Keratinocyte (primary cell): ENCODE results near the gene MAT1A.

ENCODE experiments used
- EZH2 ChIP-seq: IDR thresholded peaks from one replicate; pipeline ENCODE4 v1.6.1; 2012; ENCODE audit warnings: inconsistent platforms, mild to moderate bottlenecking, low read length, moderate library complexity
- TF ChIP-seq, protein P1 (sequence below), 3 experiments: IDR thresholded peaks in 1 of 3; conservative IDR thresholded peaks in 1 of 3; optimal IDR thresholded peaks in 1 of 3; 2 replicates in 2 of 3; 3 replicates in 1 of 3; pipeline versions ENCODE3 to v1.5.1; 2011; ENCODE audit warnings: low read length in 3 of 3, mild to moderate bottlenecking in 3 of 3, moderate library complexity in 2 of 3, control low read depth in 1 of 3, inconsistent platforms in 1 of 3; ENCODE audit not compliant: insufficient read depth in 2 of 3; ENCODE audit errors: extremely low read depth in 1 of 3

DNA sequence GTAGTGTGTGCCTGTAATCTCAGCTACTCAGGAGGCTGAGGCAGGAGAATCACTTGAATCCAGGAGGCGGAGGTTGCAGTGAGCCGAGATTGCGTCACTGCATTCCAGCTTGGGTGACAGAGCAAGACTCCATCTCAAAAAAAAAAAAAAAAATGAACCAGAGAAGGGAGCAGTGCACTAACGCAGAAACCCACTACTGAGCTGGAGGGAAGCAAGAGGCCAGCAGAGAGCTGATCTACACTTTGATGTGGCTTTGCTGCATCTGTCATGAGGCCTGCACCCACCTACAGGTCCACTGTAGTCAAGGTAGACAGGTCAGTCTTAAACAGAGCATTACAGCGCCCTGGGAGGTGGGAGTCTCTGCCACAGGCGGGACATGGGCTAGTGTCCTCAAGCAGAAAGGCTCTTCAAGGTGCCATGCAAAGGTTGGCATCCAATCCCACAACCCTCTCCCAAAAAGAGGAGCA lies 30.0 kb downstream of the MAT1A start:
- TF ChIP-seq, protein P1, sequence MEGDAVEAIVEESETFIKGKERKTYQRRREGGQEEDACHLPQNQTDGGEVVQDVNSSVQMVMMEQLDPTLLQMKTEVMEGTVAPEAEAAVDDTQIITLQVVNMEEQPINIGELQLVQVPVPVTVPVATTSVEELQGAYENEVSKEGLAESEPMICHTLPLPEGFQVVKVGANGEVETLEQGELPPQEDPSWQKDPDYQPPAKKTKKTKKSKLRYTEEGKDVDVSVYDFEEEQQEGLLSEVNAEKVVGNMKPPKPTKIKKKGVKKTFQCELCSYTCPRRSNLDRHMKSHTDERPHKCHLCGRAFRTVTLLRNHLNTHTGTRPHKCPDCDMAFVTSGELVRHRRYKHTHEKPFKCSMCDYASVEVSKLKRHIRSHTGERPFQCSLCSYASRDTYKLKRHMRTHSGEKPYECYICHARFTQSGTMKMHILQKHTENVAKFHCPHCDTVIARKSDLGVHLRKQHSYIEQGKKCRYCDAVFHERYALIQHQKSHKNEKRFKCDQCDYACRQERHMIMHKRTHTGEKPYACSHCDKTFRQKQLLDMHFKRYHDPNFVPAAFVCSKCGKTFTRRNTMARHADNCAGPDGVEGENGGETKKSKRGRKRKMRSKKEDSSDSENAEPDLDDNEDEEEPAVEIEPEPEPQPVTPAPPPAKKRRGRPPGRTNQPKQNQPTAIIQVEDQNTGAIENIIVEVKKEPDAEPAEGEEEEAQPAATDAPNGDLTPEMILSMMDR (optimal IDR thresholded peaks at IDR 0.05 in 1 of 3, IDR thresholded peaks at IDR 0.05 in 1 of 3, conservative IDR thresholded peaks at IDR 0.05 in 1 of 3; ENCODE audit: extremely low read depth in 1 of 3, insufficient read depth in 2 of 3, low read length in 3 of 3), result no peak
- no peak for TF ChIP-seq EZH2
